SK-N-SH (cell line): ENCODE results near the gene NTSR1. TPM values are rescaled to one million over a fixed set of nuclear protein-coding genes. Genes with fewer than 3 reads are reported as not detected.

ENCODE experiments used
- CTCF ChIA-PET: fragments of 300-600, 350-600 bp; formaldehyde crosslinking; extraction: SDS; loops from one replicate; lab custom pipeline; 2021; lab: Yijun Ruan, JAX
- POLR2A ChIA-PET: fragments of 350-600 bp; sonication (Branson Sonifier 250); formaldehyde crosslinking; extraction: SDS; loops from one replicate; lab custom pipeline; 2020; ENCODE audit warnings: antibody characterized with exemption, inconsistent platforms; lab: Yijun Ruan, JAX
- DNase-seq: peaks from one replicate; pipeline ENCODE4 v3.0.0; 2012
- H2AFZ ChIP-seq: fragments of 200-600 bp; sonication (generic); 2 replicates; pipeline ENCODE4 v1.8.1; 2016; ENCODE audit warnings: antibody characterized with exemption, mild to moderate bottlenecking, low read depth
- H3F3A ChIP-seq: fragments of 200-600 bp; sonication (generic); replicated peaks from 2 replicates; pipeline ENCODE3; 2016; ENCODE audit warnings: antibody characterized with exemption, mild to moderate bottlenecking; ENCODE audit not compliant: insufficient read depth
- H3K27ac ChIP-seq, 2 experiments: fragments of 200-500 bp in 1 of 2; fragments of 200-600 bp in 1 of 2; sonication (Bioruptor generic) in 1 of 2; sonication (generic), shearing (Covaris generic) in 1 of 2; 2 replicates each; pipeline versions ENCODE4 v1.5.1 to v1.6.1; 2014 to 2016; ENCODE audit warnings: low read depth in 2 of 2, inconsistent platforms in 1 of 2, low read length in 1 of 2, mild to moderate bottlenecking in 1 of 2, mixed read lengths in 1 of 2
- H3K27me3 ChIP-seq: fragments of 200-600 bp; sonication (generic), shearing (Covaris generic); 2 replicates; pipeline ENCODE4 v1.6.1; 2016; ENCODE audit warnings: mixed run types; ENCODE audit not compliant: insufficient read depth
- H3K36me3 ChIP-seq, 2 experiments: fragments of 200-500 bp in 1 of 2; fragments of 200-600 bp in 1 of 2; sonication (Bioruptor generic) in 1 of 2; sonication (generic) in 1 of 2; replicated peaks in 1 of 2; 2 replicates each; pipeline versions ENCODE3 to v1.5.1; 2014 to 2016; ENCODE audit warnings: low read length in 1 of 2, mild to moderate bottlenecking in 1 of 2; ENCODE audit not compliant: insufficient read depth in 2 of 2, control insufficient read depth in 1 of 2
- H3K4me1 ChIP-seq, 2 experiments: fragments of 200-500 bp in 1 of 2; fragments of 200-600 bp in 1 of 2; sonication (Bioruptor generic) in 1 of 2; sonication (generic), shearing (Covaris generic) in 1 of 2; 2 replicates each; pipeline versions ENCODE4 v1.5.1 to v1.6.1; 2014 to 2016; ENCODE audit warnings: low read depth in 1 of 2, low read length in 1 of 2, mixed run types in 1 of 2; ENCODE audit not compliant: insufficient read depth in 2 of 2, control insufficient read depth in 1 of 2
- H3K4me2 ChIP-seq: fragments of 200-600 bp; sonication (generic), shearing (Covaris generic); 2 replicates; pipeline ENCODE4 v1.6.1; 2017; ENCODE audit warnings: mixed run types
- H3K4me3 ChIP-seq, 2 experiments: fragments of 200-500 bp in 1 of 2; fragments of 200-600 bp in 1 of 2; sonication (Bioruptor generic) in 1 of 2; sonication (generic), shearing (Covaris generic) in 1 of 2; 2 replicates each; pipeline versions ENCODE4 v1.5.1 to v1.8.1; 2014 to 2016; ENCODE audit warnings: low read depth in 2 of 2, inconsistent platforms in 1 of 2, low read length in 1 of 2, mild to moderate bottlenecking in 1 of 2, mixed read lengths in 1 of 2, moderate library complexity in 1 of 2
- H3K79me2 ChIP-seq: fragments of 200-600 bp; sonication (generic); 2 replicates; pipeline ENCODE4 v1.8.1; 2017; ENCODE audit warnings: mild to moderate bottlenecking; ENCODE audit not compliant: insufficient read depth
- H3K9ac ChIP-seq: fragments of 200-600 bp; sonication (generic); 2 replicates; pipeline ENCODE4 v1.6.1; 2017; ENCODE audit warnings: mixed run types
- H3K9me2 ChIP-seq: fragments of 200-600 bp; sonication (generic); 2 replicates; pipeline ENCODE4 v1.6.1; 2017; ENCODE audit warnings: mixed run types
- H3K9me3 ChIP-seq: fragments of 200-600 bp; sonication (generic); 2 replicates; pipeline ENCODE4 v1.6.1; 2017; ENCODE audit warnings: mixed run types, mild to moderate bottlenecking, moderate library complexity
- H4K20me1 ChIP-seq: fragments of 200-600 bp; sonication (generic); 2 replicates; pipeline ENCODE4 v1.6.1; 2017; ENCODE audit warnings: mild to moderate bottlenecking, mixed run types; ENCODE audit not compliant: insufficient read depth
- CHD2 ChIP-seq: fragments of 150-350 bp; IDR thresholded peaks from 2 replicates; pipeline ENCODE4 v1.6.1; 2018; ENCODE audit warnings: low read length; ENCODE audit not compliant: partially characterized antibody
- EZH2phosphoT487 ChIP-seq: fragments of 200-600 bp; sonication (generic); IDR thresholded peaks from 2 replicates; pipeline ENCODE4 v1.6.1; 2017; ENCODE audit warnings: low read depth, mixed run types, mild to moderate bottlenecking, antibody characterized with exemption, moderate library complexity, borderline replicate concordance
- FOSL2 ChIP-seq: IDR thresholded peaks from 2 replicates; pipeline ENCODE4 v1.4.0; 2012; ENCODE audit warnings: low read depth, mild to moderate bottlenecking, moderate library complexity, borderline replicate concordance
- FOXM1 ChIP-seq: IDR thresholded peaks from 2 replicates; pipeline ENCODE4 v1.4.0; 2012; ENCODE audit warnings: low read depth, mild to moderate bottlenecking
- GABPA ChIP-seq: IDR thresholded peaks from 2 replicates; pipeline ENCODE4 v1.4.0; 2012; ENCODE audit warnings: low read depth, mild to moderate bottlenecking
- NRF1 ChIP-seq: IDR thresholded peaks from 2 replicates; pipeline ENCODE4 v1.6.1; 2012; ENCODE audit warnings: low read depth, mild to moderate bottlenecking, low read length
- RXRA ChIP-seq: IDR thresholded peaks from 2 replicates; pipeline ENCODE4 v1.4.0; 2012; ENCODE audit warnings: low read depth, mild to moderate bottlenecking, borderline replicate concordance
- SIN3A ChIP-seq: IDR thresholded peaks from 2 replicates; pipeline ENCODE4 v1.6.1; 2012; ENCODE audit warnings: low read depth, mild to moderate bottlenecking, low read length, moderate library complexity, borderline replicate concordance
- SMC3 ChIP-seq: IDR thresholded peaks from 2 replicates; pipeline ENCODE4 v1.6.1; 2012; ENCODE audit warnings: low read depth, low read length, improper control_type of control experiment
- TEAD4 ChIP-seq: IDR thresholded peaks from 2 replicates; pipeline ENCODE4 v1.4.0; 2012; ENCODE audit warnings: mild to moderate bottlenecking, borderline replicate concordance; ENCODE audit not compliant: insufficient read depth
- YY1 ChIP-seq: IDR thresholded peaks from 2 replicates; pipeline ENCODE4 v1.4.0; 2012; ENCODE audit warnings: low read depth, mild to moderate bottlenecking
- WGBS: methylation state at CpG from one replicate; pipeline ENCODE4 v1.1.6; 2017; ENCODE audit warnings: low lambda C conversion rate; 5-methylcytosine and 5-hydroxymethylcytosine counted together
- polyA plus RNA-seq, 3 experiments: library from polyadenylated mRNA; depleted of rRNA; stranded (reverse); fragments of >200 nt; gene quantifications; 2 replicates each; pipeline ENCODE4 v1.2.3, GENCODE V29; 2012
- TF ChIP-seq, protein P1 (sequence below): IDR thresholded peaks from 2 replicates; pipeline ENCODE4; 2012
- TF ChIP-seq, protein P2 (sequence below): IDR thresholded peaks from 2 replicates; pipeline ENCODE4 v1.4.0; 2012; ENCODE audit warnings: low read depth, borderline replicate concordance
- TF ChIP-seq, protein P3 (sequence below): IDR thresholded peaks from 2 replicates; pipeline ENCODE4 v1.6.1; 2012; ENCODE audit warnings: mild to moderate bottlenecking, low read depth, low read length, moderate library complexity
- TF ChIP-seq, protein P4 (sequence below): fragments of 150-350 bp; IDR thresholded peaks from 2 replicates; pipeline ENCODE4 v1.6.1; 2017; ENCODE audit warnings: antibody characterized with exemption, low read length, low read depth, borderline replicate concordance

Gene NTSR1
- polyA plus RNA-seq, 1 of the 3 experiments (the other 2 are of a cell fraction), result 8.2 TPM

DNA sequence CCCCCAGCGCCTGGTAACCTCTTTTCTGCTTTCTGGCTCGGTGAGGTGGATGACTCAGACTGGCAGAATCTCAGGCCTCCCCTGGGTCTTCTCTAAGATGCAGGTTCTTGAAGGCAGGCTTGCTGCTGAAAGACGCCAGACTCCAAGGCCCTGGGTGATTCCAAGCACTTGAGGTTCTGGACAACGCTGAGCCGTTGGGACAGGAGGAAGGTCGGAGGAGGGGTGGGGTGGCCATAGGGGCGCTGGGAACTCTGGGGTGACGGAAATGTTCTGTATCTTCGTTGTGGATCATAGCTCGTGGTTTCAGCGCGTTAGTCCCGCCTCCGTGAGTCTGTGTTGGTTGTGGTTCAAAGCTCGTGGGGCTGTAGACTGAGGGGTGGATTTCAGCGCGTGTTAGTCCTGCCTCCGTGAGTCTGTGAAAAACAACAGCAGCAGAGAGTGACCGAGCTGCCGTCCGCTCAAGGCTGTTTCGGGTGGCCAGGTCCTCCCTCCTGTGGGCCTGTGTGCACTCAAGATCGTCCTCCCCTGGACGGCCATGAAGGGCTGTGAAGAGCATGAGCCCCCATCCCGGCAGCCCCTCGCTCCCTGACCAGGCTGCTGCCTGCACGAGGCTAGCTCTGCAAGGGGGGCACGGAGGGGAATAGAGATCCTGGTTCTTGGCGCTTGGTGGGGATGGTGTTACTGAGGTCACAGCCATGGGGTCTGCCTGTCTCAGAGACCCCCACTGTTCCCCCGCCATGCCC lies 7.7 kb downstream of the NTSR1 start:
- Histone ChIP-seq H3K4me3 (no peak overlapping the region), H3K79me2 (no peaks in the 10 kb centered on the region), H3F3A (peaks cover 4% of the 10 kb centered on the region), H4K20me1 (no peaks in the 10 kb centered on the region), H3K9me3 (peaks cover 11% of the 10 kb centered on the region; the same call in 1 of the 2 replicates), H3K4me1 (peaks cover 0 to 14% of the 10 kb centered on the region in 2 experiments; a peak in 1 of 4 replicates), H3K27ac (no peak overlapping the region), H3K36me3 (no peaks in the 10 kb centered on the region), H3K9me2 (no peaks in the 10 kb centered on the region), H3K4me2 (no peak overlapping the region), H3K9ac (no peak overlapping the region), H3K27me3 (no peaks in the 10 kb centered on the region), H2AFZ (no peak overlapping the region)
- CTCF ChIA-PET, result no interaction called here
- no peak for TF ChIP-seq CHD2
- TF ChIP-seq, protein P1, sequence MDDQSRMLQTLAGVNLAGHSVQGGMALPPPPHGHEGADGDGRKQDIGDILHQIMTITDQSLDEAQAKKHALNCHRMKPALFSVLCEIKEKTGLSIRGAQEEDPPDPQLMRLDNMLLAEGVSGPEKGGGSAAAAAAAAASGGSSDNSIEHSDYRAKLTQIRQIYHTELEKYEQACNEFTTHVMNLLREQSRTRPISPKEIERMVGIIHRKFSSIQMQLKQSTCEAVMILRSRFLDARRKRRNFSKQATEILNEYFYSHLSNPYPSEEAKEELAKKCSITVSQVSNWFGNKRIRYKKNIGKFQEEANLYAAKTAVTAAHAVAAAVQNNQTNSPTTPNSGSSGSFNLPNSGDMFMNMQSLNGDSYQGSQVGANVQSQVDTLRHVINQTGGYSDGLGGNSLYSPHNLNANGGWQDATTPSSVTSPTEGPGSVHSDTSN, result no peak
- TF ChIP-seq FOSL2, result 0 out of 2 replicates have a peak, but pooled peaks have one; percentile 25
- 73% methylated on average over 20 of the region's 30 CpGs for WGBS
- POLR2A ChIA-PET, result no interaction called here
- DNase-seq, result no peak

DNA sequence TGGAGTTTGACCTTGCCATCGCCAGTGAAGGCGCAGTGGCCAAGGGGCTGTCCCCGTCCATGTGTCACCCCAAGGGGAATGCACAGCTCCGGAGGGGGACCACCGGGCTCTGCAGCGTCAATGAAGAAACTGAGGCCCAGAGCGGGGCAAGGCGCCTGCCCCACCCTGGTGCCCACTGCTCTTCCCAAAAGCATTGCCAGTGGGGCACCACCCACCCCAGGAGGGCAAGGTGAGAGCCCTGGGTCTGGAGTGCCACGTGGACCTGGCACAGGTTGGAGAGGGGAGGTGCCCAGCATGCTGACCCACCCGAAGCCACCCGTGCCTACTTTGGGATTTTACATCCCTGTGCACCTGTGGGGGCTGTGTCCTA lies 8.3 kb downstream of the NTSR1 start:
- H3K9ac ChIP-seq, result no peak overlapping the region
- H3K79me2 ChIP-seq, result no peaks in the 10 kb centered on the region
- H3K4me1 ChIP-seq, result peaks cover 0 to 9% of the 10 kb centered on the region in 2 experiments; a peak in 1 of 4 replicates
- POLR2A ChIA-PET, result no interaction called here
- H3K27me3 ChIP-seq, result no peaks in the 10 kb centered on the region
- no peaks in the 10 kb centered on the region for H4K20me1 ChIP-seq
- WGBS, result 68% methylated on average over 3 of the region's 11 CpGs
- H2AFZ ChIP-seq, result no peak overlapping the region
- no peaks in the 10 kb centered on the region for H3K9me2 ChIP-seq
- H3K9me3 ChIP-seq, result peaks cover 14% of the 10 kb centered on the region; the same call in 1 of the 2 replicates
- H3K4me3 ChIP-seq, result no peak overlapping the region
- TF ChIP-seq EZH2phosphoT487, result no peak
- no peak for TF ChIP-seq SIN3A
- no peak for TF ChIP-seq NRF1
- TF ChIP-seq, protein P2, sequence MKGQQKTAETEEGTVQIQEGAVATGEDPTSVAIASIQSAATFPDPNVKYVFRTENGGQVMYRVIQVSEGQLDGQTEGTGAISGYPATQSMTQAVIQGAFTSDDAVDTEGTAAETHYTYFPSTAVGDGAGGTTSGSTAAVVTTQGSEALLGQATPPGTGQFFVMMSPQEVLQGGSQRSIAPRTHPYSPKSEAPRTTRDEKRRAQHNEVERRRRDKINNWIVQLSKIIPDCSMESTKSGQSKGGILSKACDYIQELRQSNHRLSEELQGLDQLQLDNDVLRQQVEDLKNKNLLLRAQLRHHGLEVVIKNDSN, result no peak
- TF ChIP-seq RXRA, result no peak
- peaks cover 4% of the 10 kb centered on the region for H3F3A ChIP-seq
- no peak overlapping the region for H3K4me2 ChIP-seq
- H3K27ac ChIP-seq, result no peak overlapping the region
- DNase-seq, result no peak
- H3K36me3 ChIP-seq, result no peaks in the 10 kb centered on the region
- CTCF ChIA-PET, result no interaction called here

DNA sequence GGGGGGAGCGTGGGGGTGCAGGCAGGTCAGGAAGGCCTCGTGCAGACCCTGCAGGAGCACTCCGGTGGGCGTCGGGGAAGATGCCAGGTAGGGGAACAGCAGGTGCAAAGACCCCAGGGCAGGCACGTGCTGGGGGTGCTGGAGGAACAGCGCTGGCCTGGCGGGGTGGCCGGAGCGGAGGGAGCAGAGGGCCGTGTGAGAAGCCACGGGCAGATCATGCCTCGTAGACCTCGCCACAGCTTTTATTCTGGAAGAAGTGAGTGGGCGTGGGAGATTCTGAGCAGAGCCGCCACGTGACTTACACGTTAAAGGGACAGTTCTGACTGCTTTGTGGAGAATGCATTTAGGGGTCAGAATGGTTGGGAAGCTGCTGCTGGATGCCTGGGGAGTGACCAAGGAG lies 9.3 kb downstream of the NTSR1 start:
- CTCF ChIA-PET, result interaction anchor here (0.8 kb wide), 1 partner anchor 9 kb away, joined by 3 read pairs; the partner anchor contains the start of gene NTSR1
- no peaks in the 10 kb centered on the region for H3K27me3 ChIP-seq
- DNase-seq, result no peak

More for the DNA sequence above, 9.3 kb downstream of the NTSR1 start:
- Histone ChIP-seq H3K27ac (no peak overlapping the region), H3K9me3 (peaks cover 14% of the 10 kb centered on the region; the same call in 1 of the 2 replicates), H2AFZ (no peak overlapping the region), H3K4me3 (no peak overlapping the region), H3K4me2 (no peak overlapping the region), H3F3A (peaks cover 4% of the 10 kb centered on the region), H3K9ac (no peak overlapping the region), H3K9me2 (no peaks in the 10 kb centered on the region), H3K79me2 (no peaks in the 10 kb centered on the region), H3K4me1 (peaks cover 0 to 7% of the 10 kb centered on the region in 2 experiments; a peak in 1 of 4 replicates), H4K20me1 (no peaks in the 10 kb centered on the region), H3K36me3 (no peaks in the 10 kb centered on the region)
- 58% methylated on average over 18 of the region's 18 CpGs for WGBS
- POLR2A ChIA-PET, result no interaction called here
- no peak for TF ChIP-seq TEAD4
- TF ChIP-seq FOXM1, result no peak
- TF ChIP-seq SMC3, result no peak
- TF ChIP-seq, protein P3, sequence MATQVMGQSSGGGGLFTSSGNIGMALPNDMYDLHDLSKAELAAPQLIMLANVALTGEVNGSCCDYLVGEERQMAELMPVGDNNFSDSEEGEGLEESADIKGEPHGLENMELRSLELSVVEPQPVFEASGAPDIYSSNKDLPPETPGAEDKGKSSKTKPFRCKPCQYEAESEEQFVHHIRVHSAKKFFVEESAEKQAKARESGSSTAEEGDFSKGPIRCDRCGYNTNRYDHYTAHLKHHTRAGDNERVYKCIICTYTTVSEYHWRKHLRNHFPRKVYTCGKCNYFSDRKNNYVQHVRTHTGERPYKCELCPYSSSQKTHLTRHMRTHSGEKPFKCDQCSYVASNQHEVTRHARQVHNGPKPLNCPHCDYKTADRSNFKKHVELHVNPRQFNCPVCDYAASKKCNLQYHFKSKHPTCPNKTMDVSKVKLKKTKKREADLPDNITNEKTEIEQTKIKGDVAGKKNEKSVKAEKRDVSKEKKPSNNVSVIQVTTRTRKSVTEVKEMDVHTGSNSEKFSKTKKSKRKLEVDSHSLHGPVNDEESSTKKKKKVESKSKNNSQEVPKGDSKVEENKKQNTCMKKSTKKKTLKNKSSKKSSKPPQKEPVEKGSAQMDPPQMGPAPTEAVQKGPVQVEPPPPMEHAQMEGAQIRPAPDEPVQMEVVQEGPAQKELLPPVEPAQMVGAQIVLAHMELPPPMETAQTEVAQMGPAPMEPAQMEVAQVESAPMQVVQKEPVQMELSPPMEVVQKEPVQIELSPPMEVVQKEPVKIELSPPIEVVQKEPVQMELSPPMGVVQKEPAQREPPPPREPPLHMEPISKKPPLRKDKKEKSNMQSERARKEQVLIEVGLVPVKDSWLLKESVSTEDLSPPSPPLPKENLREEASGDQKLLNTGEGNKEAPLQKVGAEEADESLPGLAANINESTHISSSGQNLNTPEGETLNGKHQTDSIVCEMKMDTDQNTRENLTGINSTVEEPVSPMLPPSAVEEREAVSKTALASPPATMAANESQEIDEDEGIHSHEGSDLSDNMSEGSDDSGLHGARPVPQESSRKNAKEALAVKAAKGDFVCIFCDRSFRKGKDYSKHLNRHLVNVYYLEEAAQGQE, result no peak
- no peak for TF ChIP-seq YY1
- TF ChIP-seq, protein P4, sequence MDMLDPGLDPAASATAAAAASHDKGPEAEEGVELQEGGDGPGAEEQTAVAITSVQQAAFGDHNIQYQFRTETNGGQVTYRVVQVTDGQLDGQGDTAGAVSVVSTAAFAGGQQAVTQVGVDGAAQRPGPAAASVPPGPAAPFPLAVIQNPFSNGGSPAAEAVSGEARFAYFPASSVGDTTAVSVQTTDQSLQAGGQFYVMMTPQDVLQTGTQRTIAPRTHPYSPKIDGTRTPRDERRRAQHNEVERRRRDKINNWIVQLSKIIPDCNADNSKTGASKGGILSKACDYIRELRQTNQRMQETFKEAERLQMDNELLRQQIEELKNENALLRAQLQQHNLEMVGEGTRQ, result no peak
- TF ChIP-seq GABPA, result no peak
